GM21723 (cell line): ENCODE measurements around the gene ITGA1.

Source experiments
- ATAC-seq: cut with Tn5 transposase; IDR thresholded peaks from one replicate; pipeline ENCODE4 v1.9.1; 2021; ENCODE audit warnings: mild to moderate bottlenecking, moderate library complexity; ENCODE audit not compliant: unreplicated experiment

ITGA1 gene

GRCh38 chr5:52895075-52895474, 107.4 kb downstream of the ITGA1 start:
- ATAC-seq, result no peak

- no peak for ATAC-seq
These were observed 108.1 kb downstream of the ITGA1 start for GRCh38 chr5:52895572-52896413.

- ATAC-seq, result no peak
These were observed 109.0 kb downstream of the ITGA1 start for GRCh38 chr5:52896534-52897237.

GRCh38 chr5:52897238-52897614, 109.5 kb downstream of the ITGA1 start:
- ATAC-seq, result no peak

GRCh38 chr5:52898961-52899680, 111.4 kb downstream of the ITGA1 start:
- no peak for ATAC-seq

- no peak for ATAC-seq
These were observed 115.4 kb downstream of the ITGA1 start for GRCh38 chr5:52903142-52903541.

- ATAC-seq, result no peak
These were observed 118.6 kb downstream of the ITGA1 start for GRCh38 chr5:52906343-52906742.

- ATAC-seq, result no peak
These were observed 119.1 kb downstream of the ITGA1 start for GRCh38 chr5:52906845-52907244.

- ATAC-seq, result no peak
These were observed 121.5 kb downstream of the ITGA1 start for GRCh38 chr5:52909192-52909591.

GRCh38 chr5:52910071-52910470, 122.4 kb downstream of the ITGA1 start:
- ATAC-seq, result no peak

GRCh38 chr5:52915176-52915875, 127.6 kb downstream of the ITGA1 start:
- peak; percentile 99 for ATAC-seq

- no peak for ATAC-seq
These were observed 133.2 kb downstream of the ITGA1 start for GRCh38 chr5:52920929-52921328.

GRCh38 chr5:52922384-52922783, 134.7 kb downstream of the ITGA1 start:
- ATAC-seq, result no peak

GRCh38 chr5:52924456-52924855, 136.7 kb downstream of the ITGA1 start:
- ATAC-seq, result no peak

GRCh38 chr5:52925001-52925400, 137.3 kb downstream of the ITGA1 start:
- no peak for ATAC-seq

- ATAC-seq, result no peak
These were observed 141.0 kb downstream of the ITGA1 start for GRCh38 chr5:52928689-52929088.

GRCh38 chr5:52938226-52938625, 150.5 kb downstream of the ITGA1 start:
- no peak for ATAC-seq

GRCh38 chr5:52943285-52943684, 155.6 kb downstream of the ITGA1 start:
- no peak for ATAC-seq

- no peak for ATAC-seq
These were observed 156.1 kb downstream of the ITGA1 start for GRCh38 chr5:52943808-52944207.

- ATAC-seq, result no peak
These were observed 157.3 kb downstream of the ITGA1 start for GRCh38 chr5:52945040-52945439.

- no peak for ATAC-seq
These were observed 159.5 kb downstream of the ITGA1 start for GRCh38 chr5:52947208-52947607.
